KOPT-K1 (cell line): Measurements from ENCODE around the gene ZNF492.
"Not testable (repeated sequence)": the region's sequence is repeated elsewhere in the genome, so short reads cannot be mapped to it uniquely, and the experiment has no call there.

Source experiments
- H3K27ac ChIP-seq: fragments of 200-600 bp; sonication (generic); 2 replicates; pipeline ENCODE4 v1.5.1; 2016; ENCODE audit warnings: antibody characterized with exemption, mild to moderate bottlenecking, low read depth, low read length; ENCODE audit not compliant: poor library complexity, severe bottlenecking
- H3K36me3 ChIP-seq: fragments of 200-600 bp; sonication (generic); 2 replicates; pipeline ENCODE4 v1.5.1; 2017; ENCODE audit warnings: antibody characterized with exemption, mild to moderate bottlenecking, low read length, moderate library complexity; ENCODE audit not compliant: insufficient read depth
- H3K9me3 ChIP-seq: fragments of 200-600 bp; sonication (generic); 2 replicates; pipeline ENCODE4 v1.5.1; 2017; ENCODE audit warnings: antibody characterized with exemption, low read length, mild to moderate bottlenecking; ENCODE audit not compliant: insufficient read depth, poor library complexity, severe bottlenecking

The ZNF492 gene

DNA sequence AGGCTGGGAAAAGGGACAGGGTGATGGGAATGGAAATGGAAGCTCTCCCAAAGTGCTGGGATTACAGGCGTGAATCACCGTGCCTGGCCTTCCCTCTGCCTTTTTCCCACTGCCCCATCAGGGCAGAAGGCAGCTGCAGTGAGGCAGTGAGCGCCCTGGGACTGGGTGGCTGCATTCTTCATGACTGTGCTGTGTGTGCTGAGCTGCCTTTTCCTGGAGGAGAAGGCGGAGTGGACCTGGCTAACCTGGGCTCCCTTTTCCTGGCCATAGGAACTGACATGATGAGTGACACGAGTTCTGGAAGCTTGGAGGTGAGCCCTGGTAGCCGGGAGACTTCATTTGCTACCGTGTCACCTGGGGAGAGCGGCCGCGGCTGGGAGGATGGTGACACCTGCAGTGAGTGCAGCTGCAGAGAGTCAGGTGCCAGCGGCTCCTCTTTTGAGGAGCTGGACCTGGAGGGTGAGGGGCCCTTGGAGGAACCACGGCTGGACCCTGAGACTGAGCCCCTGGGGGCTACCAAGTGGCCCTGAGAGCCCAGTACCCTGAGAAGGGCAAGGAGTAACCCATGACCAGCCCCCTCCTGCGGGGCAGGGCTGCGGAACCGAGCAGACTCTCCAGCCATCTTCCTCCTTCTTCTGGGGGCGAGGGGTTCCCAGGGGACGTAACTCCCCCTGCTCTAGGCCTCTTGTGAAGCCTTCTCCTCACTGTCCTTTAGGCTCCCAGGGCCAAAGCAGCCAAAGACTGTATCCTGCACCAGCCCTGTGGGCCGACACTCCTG, 26.3 kb upstream of the ZNF492 start:
- H3K27ac ChIP-seq: no peak overlapping the region
- H3K36me3 ChIP-seq: no peaks in the 10 kb centered on the region
- H3K9me3 ChIP-seq: peaks cover 51% of the 10 kb centered on the region

DNA sequence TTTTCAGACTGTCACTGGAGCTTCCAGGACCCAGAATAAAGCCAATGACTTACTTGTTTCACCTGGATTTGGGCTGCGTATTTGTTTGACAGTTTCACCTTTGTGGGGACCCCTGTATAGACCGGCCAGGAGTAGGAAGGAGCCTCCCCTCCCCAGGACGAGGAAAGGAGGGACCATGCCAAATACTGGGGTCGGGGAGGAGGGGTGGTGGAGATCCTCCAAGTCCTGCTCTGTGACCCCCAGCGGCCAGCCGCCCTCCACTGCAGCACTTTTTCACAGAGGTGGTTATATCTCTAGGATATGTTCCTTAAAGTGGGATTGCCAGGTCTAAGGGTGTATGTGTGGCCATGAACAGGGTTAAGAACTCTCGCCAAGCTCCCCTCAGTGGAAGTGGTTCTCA, 25.7 kb upstream of the ZNF492 start:
- Histone ChIP-seq H3K27ac (no peak overlapping the region), H3K36me3 (no peaks in the 10 kb centered on the region), H3K9me3 (peaks cover 49% of the 10 kb centered on the region)

DNA sequence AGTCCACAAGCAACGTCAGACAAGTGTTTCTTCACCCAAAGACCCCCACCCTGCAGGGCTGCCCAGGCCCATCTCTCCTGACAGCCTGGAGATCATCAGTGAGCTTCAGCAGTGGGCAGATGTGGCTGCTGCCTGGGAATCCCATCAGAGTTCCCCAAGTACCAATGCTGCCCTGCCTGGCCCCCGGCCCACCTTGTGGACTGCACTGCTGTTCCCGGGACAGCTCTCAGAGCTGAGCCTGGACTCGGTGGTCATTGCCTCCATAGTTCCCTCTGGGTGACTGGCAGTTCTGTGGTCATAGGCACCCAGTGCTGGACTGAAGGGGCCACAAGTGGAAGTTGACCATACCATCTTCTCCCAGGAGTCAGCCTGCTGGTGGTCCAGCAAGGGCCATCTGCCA, 24.5 kb upstream of the ZNF492 start:
- Histone ChIP-seq H3K36me3 (no peaks in the 10 kb centered on the region), H3K27ac (no peak overlapping the region), H3K9me3 (peaks cover 45% of the 10 kb centered on the region)

DNA sequence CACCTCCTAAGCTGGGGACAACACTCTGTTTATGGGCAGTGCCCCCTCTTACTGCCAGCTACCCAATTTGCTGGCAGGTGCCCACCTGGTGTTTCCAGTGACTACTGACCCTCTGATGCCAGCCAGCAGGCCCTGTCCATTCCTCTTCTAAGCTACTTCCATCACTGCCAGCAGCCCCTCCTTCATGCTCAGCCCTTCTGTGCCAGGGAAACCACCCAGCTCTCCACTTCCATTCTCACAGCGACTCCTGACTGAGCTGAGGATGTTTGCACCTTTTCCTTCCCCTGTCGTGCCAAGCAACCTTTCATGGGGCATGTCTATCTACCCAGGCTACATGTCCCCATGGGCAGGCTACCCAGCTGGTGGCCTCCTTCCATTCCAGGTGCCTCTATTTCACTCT, 24.0 kb upstream of the ZNF492 start:
- Histone ChIP-seq H3K36me3 (no peaks in the 10 kb centered on the region), H3K9me3 (peaks cover 45% of the 10 kb centered on the region), H3K27ac (no peak overlapping the region)

DNA sequence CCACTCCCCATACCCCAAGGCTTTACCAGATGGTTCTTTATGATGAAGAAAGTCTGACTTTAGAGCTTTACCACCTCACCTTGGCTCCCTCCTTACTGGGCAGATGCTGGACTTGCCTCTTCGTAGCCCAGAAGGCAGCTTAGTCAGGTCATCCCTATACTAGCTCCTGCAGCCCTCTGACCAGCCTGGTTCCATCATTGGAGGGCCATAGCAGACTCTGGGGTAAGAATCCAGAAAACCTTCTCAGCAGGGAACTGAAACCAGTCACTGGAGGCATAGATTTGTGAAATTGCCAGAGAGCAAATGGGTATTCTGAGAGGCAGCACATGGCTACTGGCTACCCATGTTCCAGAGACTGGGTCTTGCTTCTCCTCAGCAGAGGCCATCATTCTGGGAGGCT, 21.8 kb upstream of the ZNF492 start:
- Histone ChIP-seq H3K9me3 (peaks cover 40% of the 10 kb centered on the region), H3K27ac (no peak overlapping the region), H3K36me3 (no peaks in the 10 kb centered on the region)

DNA sequence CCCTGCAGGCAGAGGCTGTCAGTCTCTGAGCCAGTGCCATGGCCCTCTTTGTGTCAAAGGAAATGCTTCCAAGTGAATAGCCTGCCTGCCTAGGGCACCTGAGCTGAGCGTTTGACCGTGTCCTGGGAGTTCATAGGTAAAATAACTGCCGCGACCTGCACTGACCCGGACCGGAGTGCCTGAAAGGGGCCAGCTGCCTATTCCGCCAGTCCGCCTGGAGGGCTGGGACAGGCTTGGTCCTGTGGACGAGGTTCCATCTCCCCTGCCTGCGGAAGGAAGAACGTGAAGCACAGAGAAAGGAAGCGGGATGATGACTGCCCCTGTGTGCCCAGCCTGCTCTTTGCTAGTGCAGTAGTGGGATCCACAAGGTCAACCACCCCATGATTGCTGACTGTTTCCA, 17.5 kb upstream of the ZNF492 start:
- Histone ChIP-seq H3K9me3 (peaks cover 46% of the 10 kb centered on the region), H3K27ac (no peak overlapping the region)

DNA sequence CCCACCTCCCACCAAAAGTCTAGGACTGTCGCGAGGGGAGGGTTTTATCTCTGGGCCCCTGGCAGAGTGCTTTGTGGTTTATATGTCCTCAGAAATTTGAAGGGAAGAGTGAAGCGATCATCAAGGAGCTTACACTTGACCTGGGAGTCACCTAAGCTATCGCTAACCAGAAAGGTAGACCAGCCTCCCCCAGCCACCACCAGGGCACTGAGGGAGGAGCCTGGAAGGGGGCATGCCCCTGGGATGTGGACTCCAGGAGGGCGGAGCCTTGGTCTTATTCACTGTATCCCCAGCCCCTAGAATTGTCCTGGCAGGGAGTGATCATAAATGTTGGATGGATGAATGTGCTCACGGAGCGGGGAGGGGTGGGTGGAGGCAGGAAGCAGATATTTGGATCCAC, 16.9 kb upstream of the ZNF492 start:
- not testable (repeated sequence) for H3K27ac ChIP-seq, H3K36me3 ChIP-seq
- peaks cover 46% of the 10 kb centered on the region for H3K9me3 ChIP-seq

More for the DNA sequence above, 17.5 kb upstream of the ZNF492 start:
- H3K36me3 ChIP-seq: no peaks in the 10 kb centered on the region

DNA sequence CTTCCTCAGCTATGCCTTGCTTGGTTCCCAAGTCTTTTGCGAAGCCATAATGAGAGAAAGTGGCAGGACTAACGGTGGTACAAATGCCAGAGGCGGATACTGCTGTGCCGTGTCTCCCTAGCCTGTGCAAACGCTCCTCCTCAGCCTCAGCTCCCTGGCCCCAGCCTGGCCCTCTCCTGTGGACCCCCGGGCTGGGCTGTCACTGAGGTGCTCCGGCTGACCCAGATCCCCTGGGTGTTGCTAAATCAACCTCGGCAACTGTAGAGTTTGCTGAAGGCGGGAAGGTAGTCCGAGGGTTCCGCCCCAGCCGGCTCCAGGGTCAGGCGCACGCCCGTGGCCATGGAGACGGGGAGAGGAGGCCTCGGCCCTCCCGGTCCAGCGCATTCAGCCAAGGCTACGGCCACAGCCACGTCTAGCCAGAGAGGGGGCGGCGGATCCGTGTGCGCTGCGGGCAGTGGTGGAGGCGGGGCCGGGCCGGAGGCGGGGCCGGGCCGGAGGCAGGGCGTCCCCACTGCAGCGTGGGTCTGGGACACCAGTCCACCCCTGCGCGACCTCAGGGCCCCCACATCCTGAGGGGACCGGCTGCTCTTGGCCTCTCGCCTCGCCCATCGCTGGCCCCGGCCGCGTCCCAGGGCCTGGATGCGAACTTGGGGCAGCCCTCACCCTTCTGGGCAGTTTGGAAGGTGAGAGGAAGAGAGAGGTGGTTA, 16.4 kb upstream of the ZNF492 start:
- H3K36me3 ChIP-seq: no peaks in the 10 kb centered on the region
- no peak overlapping the region for H3K27ac ChIP-seq
- peaks cover 46% of the 10 kb centered on the region for H3K9me3 ChIP-seq

DNA sequence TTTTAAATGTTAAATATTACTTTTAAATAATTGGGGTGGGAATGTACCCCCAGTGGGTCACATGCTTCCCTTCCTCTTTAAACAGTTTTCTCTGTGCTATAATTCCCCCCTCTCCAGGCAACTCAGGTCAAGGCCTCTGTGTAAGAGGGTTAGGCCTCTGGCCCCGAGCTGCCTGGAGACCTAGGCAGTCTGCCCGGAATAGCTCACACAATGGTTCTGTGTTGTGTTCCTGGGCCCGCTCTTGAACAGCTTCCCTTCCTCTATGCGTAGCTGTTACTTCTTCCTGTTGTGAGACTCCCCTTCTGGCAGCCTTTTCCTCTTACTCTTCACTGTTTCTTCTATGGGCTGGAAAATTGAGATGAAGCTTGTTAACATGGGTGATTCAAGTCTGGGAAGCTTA, 14.8 kb upstream of the ZNF492 start:
- no peaks in the 10 kb centered on the region for H3K36me3 ChIP-seq
- H3K9me3 ChIP-seq: peaks cover 55% of the 10 kb centered on the region
- no peak overlapping the region for H3K27ac ChIP-seq

DNA sequence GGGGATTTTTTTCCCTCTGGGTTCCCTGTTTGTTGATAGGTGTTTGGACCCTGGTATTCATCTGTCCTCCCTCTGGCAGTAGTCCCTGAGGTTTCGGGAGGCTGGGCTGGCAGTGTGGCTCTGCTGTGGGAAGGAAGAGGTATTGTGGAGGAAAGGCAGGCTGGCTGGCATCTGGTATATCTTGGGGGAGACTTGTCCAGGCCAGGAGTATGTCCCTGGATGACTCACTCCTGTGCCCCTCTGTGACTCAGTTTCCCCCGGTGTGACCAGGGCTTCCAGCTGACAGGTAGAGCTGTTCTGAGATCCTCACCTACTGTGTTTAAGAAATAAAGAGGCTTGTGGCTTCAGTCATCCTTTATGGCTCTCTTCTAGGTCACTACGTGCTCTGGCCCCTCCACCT, 14.2 kb upstream of the ZNF492 start:
- Histone ChIP-seq H3K36me3 (no peaks in the 10 kb centered on the region), H3K27ac (no peak overlapping the region), H3K9me3 (peaks cover 61% of the 10 kb centered on the region)

DNA sequence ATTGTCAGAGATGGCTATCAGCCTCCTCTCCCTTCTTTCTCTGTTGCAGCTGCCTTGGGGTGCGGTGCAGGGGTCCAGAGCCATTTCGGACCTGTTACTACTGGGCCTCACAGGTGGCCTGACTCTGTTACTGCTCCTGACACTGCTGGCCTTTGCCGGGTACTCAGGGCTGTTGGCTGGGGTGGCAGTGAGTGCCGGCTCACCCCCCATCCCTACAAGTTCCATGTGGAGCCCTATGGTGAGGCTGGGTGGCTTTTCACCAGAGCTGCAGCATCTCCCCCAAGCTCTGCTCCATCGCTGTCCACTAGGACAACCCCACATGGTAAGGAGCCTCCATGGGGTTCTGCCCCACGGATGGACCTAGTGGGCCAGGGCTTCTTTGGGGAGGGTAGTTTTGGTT, 13.7 kb upstream of the ZNF492 start:
- Histone ChIP-seq H3K27ac (no peak overlapping the region), H3K9me3 (peaks cover 65% of the 10 kb centered on the region), H3K36me3 (no peaks in the 10 kb centered on the region)

DNA sequence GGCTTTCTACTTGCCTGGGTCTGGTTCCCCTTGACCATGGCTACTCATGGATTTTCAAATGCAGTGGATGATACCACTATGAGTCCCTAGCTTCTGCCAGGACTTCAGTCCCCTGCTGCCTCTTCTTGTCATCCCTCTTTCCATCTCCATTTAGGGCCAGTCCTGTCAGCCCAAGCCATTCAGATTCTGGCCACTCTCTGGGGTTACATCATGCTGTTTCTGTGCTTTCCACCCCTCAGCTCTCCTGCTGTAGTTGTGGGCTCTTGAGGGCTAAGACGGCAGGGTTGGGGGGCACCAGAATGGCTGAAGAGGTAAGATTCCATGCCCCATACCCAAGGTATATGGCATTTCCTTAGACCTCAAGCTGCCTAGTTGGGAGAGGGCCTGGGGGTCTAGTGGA, 13.2 kb upstream of the ZNF492 start:
- Histone ChIP-seq H3K27ac (no peak overlapping the region), H3K9me3 (peaks cover 70% of the 10 kb centered on the region), H3K36me3 (no peaks in the 10 kb centered on the region)

DNA sequence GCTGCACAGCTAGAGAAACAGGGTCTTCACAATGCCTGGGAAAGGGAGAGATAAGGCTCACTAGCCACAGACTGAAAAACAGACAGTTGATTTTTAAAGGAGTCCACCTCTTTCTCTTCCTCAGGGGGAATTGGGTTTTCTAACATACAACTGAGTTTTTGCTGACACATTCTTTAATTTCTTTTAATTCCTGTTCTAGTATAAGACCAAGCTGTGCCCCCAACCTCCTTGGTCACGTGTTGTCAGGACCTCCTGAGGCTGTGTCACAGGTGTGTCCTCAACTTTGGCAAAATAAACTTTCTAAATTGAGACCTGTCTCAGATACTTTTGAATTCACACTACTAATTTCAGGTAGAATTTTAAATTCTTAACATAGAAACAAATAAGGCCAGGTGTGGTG, 12.1 kb upstream of the ZNF492 start:
- Histone ChIP-seq H3K36me3 (no peaks in the 10 kb centered on the region), H3K27ac (no peak overlapping the region), H3K9me3 (peaks cover 69% of the 10 kb centered on the region)

DNA sequence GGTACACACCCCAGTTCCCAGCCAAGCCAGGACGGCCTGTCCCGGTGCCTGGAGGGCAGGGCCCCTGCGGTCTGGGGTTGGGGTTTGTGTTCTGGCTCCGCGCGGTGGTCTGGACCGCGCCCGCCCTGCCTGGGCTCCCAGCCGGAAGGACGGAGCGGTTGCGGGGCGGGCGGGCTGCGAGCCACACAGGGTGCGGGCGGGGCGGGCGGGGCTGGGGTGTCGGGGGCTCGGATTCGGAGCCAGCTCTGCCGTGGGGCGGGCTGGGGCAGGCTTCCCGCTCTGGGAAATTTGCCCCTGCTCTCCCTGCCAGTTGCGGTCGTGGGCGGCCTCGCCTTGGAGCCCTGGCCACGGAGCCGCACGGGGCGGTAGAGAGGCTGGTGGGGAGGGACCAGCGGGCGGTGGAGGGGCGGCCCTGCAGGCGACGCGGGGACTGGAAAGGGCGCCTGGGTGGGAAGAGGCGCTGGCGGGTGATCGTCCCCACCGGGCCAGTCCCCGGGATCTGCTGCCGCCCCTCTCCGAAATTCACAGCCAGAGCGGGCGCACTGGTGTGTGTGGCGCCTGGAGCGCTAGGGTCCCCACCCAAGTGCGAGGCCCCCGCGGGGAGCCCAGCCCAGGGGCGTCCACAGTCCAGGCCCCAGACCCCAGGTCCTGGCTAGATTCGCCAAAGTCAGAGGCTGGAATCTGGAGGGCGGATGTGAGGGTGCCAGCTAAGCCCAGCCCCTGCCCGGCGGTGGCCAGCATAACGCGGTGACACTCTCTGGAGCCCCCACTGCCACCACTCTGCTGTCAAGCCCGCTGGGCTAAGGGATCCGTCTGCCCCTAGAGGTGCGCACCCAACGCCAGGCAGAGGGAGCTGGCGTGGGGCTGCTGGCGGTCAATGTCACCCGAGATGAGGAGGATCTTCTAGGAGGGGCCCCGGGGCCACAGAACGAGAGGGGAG, 11.0 kb upstream of the ZNF492 start:
- Histone ChIP-seq H3K36me3 (no peaks in the 10 kb centered on the region), H3K9me3 (peaks cover 69% of the 10 kb centered on the region), H3K27ac (no peak overlapping the region)

DNA sequence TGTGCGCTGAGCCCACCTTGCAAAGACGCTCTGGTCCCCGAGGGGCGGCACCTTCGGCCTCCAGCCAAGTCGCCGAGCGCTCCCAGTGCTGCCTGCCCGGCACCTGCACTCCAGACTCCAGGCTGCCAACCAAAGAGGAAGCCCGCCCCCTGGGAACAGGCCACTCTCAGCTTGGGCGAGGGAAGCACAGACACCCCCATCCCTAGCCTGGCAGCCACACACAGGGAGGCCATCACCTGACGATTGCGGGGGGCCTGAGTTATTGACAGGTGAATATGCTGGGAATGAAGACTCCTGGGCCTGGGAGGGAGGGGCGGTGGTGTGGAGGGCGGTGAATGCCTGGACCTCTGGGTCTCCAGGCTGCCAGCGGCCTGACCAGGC, 10.3 kb upstream of the ZNF492 start:
- Histone ChIP-seq H3K36me3 (no peaks in the 10 kb centered on the region), H3K27ac (no peak overlapping the region), H3K9me3 (peaks cover 72% of the 10 kb centered on the region)
